A673 (cell line): ENCODE data around the gene CFAP157. TPM values are rescaled to one million over a fixed set of nuclear protein-coding genes. Genes with fewer than 3 reads are reported as not detected.

ENCODE experiments used
- BruUV-seq: library from RNA; stranded (reverse); fragments of 400-500 nt; replicated peaks from 2 replicates; lab custom pipeline; 2021; lab: Mats Ljungman, UMichigan
- CTCF ChIA-PET: fragments of 300-600 bp; sonication (Branson Sonifier 250); formaldehyde crosslinking; loops from one replicate; lab custom pipeline; 2022; ENCODE audit warnings: antibody characterized with exemption; lab: Charles Lee
- POLR2A ChIA-PET: fragments of 300-600 bp; sonication (Branson Sonifier 250); formaldehyde crosslinking; loops from one replicate; lab custom pipeline; 2022; ENCODE audit warnings: antibody characterized with exemption; ENCODE audit not compliant: low non-redundant PET; lab: Charles Lee
- DNase-seq: peaks from one replicate; pipeline ENCODE4 v3.0.0-alpha.2; 2015; ENCODE audit warnings: low spot score
- H3K27ac ChIP-seq: fragments of 200-600 bp; sonication (generic); 2 replicates; pipeline ENCODE4 v1.5.1; 2016; ENCODE audit warnings: mixed run types, low read depth, mild to moderate bottlenecking, mixed read lengths, antibody characterized with exemption, low read length; ENCODE audit not compliant: poor library complexity, severe bottlenecking
- H3K27me3 ChIP-seq: fragments of 200-600 bp; sonication (generic); replicated peaks from 2 replicates; pipeline ENCODE4 v1.6.1; 2017; ENCODE audit warnings: mixed run types, low read depth, mild to moderate bottlenecking, mixed read lengths, antibody characterized with exemption, low read length; ENCODE audit not compliant: insufficient read depth, poor library complexity
- H3K36me3 ChIP-seq: fragments of 200-600 bp; sonication (generic); 2 replicates; pipeline ENCODE4 v1.6.1; 2016; ENCODE audit warnings: mixed run types, mild to moderate bottlenecking, mixed read lengths, antibody characterized with exemption, low read length; ENCODE audit not compliant: insufficient read depth, poor library complexity, severe bottlenecking
- H3K4me1 ChIP-seq: fragments of 200-600 bp; sonication (generic); 2 replicates; pipeline ENCODE4 v1.6.1; 2017; ENCODE audit warnings: mixed run types, mild to moderate bottlenecking, mixed read lengths, antibody characterized with exemption, low read length; ENCODE audit not compliant: insufficient read depth, poor library complexity, severe bottlenecking
- H3K4me3 ChIP-seq: fragments of 200-600 bp; sonication (generic); 2 replicates; pipeline ENCODE4 v1.5.1; 2016; ENCODE audit warnings: low read depth, mixed run types, mild to moderate bottlenecking, mixed read lengths, low read length; ENCODE audit not compliant: poor library complexity, severe bottlenecking
- H3K9me3 ChIP-seq: fragments of 200-600 bp; sonication (generic); 2 replicates; pipeline ENCODE4 v1.6.1; 2016; ENCODE audit warnings: mixed run types, low read depth, mild to moderate bottlenecking, mixed read lengths, antibody characterized with exemption, low read length; ENCODE audit not compliant: poor library complexity, severe bottlenecking
- CTCF ChIP-seq: fragments of 300-800, 200-600 bp; sonication (generic); conservative IDR thresholded peaks from 2 replicates; pipeline ENCODE4 v1.5.1; 2017; ENCODE audit warnings: low read depth, mild to moderate bottlenecking, antibody characterized with exemption, low read length, moderate library complexity, mixed read lengths
- EZH2 ChIP-seq: fragments of 200-600 bp; sonication (generic); IDR thresholded peaks from 2 replicates; pipeline ENCODE4 v1.6.1; 2017; ENCODE audit warnings: borderline replicate concordance, low read depth, mild to moderate bottlenecking, mixed read lengths, antibody characterized with exemption, low read length; ENCODE audit not compliant: poor library complexity, severe bottlenecking
- intact Hi-C: fragments of 100-400 bp; cut with micrococcal nuclease; formaldehyde crosslinking; loops from one replicate; pipeline ENCODE4 v1.10.0; 2022; ENCODE audit not compliant: unreplicated experiment
- total RNA-seq: library from RNA; stranded (reverse); gene quantifications from 2 replicates; pipeline ENCODE4 v1.2.3, GENCODE V29; 2021

CFAP157 gene
- total RNA-seq, 1 experiment from 2014 or later = not detected

DNA sequence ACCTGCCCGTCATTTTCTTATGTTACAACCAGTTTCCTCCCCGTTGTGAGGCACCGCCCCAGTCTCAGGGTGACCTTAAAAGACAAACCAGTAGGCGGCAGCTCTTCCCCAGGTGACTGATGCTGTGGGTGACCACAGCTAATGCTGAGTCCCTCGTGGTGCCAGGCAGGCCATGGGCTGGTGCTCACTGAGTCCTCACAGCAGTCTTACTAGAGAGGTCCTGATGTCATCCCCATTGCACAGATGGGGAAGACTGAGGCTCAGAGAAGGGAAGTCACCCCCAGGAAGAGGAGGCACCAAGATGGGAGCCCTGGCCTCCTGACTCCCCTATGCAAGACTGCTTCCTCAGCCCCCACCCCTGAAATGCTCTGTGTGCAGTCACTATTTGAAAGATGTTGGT lies 978 bp downstream of the CFAP157 start:
- intact Hi-C loops = no loop called here
- no peaks in the 10 kb centered on the region for H3K27me3 ChIP-seq
- no peak for DNase-seq
- H3K9me3 ChIP-seq = no peaks in the 10 kb centered on the region
- H3K27ac ChIP-seq = no peak overlapping the region
- BruUV-seq = no TSS peak
- no peak overlapping the region for H3K4me3 ChIP-seq
- no peaks in the 10 kb centered on the region for H3K36me3 ChIP-seq
- no peaks in the 10 kb centered on the region for H3K4me1 ChIP-seq
- ChIA-PET CTCF (no interaction called here), POLR2A (no interaction called here)
- TF ChIP-seq CTCF (no peak), EZH2 (no peak)

DNA sequence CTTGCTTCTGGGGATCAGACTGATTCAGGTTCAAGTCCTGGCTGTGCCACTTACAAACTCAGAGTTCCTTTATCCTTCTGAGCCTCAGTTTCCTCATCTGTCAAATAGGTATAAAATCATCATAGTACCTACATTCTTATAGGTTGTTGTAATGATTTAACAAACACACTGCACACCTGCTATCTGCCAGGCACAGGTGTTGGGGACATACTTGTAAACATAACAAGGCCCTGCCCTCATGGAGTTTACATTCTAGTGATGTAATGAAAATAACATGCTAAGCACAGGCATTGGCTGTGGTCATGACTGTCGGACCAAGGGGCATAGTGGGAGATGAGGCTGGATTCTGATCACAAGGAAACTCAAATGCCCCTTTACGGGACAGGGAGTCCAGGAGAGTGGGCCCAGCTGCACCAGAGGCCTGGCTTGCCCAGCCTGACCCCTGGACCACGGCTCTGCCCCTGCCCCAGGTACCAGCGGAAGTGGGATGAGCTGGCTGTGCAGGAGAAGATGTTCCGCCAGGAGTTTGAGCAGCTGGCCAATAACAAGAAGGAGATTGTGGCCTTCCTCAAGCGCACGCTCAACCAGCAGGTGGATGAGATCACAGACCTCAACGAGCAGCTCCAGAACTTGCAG lies 2.3 kb downstream of the CFAP157 start:
- Histone ChIP-seq H3K4me1 (no peaks in the 10 kb centered on the region), H3K27me3 (no peaks in the 10 kb centered on the region), H3K9me3 (no peaks in the 10 kb centered on the region), H3K4me3 (no peak overlapping the region), H3K36me3 (no peaks in the 10 kb centered on the region), H3K27ac (no peak overlapping the region)
- CTCF ChIA-PET = no interaction called here
- intact Hi-C loops = no loop called here
- no TSS peak for BruUV-seq
- POLR2A ChIA-PET = interaction anchor here (0.6 kb wide), 1 partner anchor 688 kb away, joined by 7 read pairs; no protein-coding TSS in a partner anchor
- no peak for TF ChIP-seq EZH2
- no peak for TF ChIP-seq CTCF
- no peak for DNase-seq

GRCh38 chr9:127710204-127710783 lies 3.5 kb downstream of the CFAP157 start:
- DNase-seq = no peak
- no peak overlapping the region for H3K27ac ChIP-seq
- no peaks in the 10 kb centered on the region for H3K36me3 ChIP-seq
- BruUV-seq = no TSS peak
- H3K27me3 ChIP-seq = no peaks in the 10 kb centered on the region
- TF ChIP-seq CTCF (no peak), EZH2 (no peak)
- intact Hi-C loops = no loop called here
- no peak overlapping the region for H3K4me3 ChIP-seq
- no peaks in the 10 kb centered on the region for H3K4me1 ChIP-seq
- ChIA-PET POLR2A (no interaction called here), CTCF (no interaction called here)
- H3K9me3 ChIP-seq = no peaks in the 10 kb centered on the region
